Endometrial microvascular endothelial cells (primary cell): ENCODE data around the gene C20orf204. TPM values are rescaled to one million over a fixed set of nuclear protein-coding genes. Genes with fewer than 3 reads are reported as not detected.

Source experiments
- in situ Hi-C: cut with HindIII; loops from 2 replicates; pipeline ENCODE4 v1.10.0; 2017; ENCODE audit warnings: low sequenced_read_pairs, low pct_unique_long_range_greater_than_20kb; ENCODE audit errors: inconsistent ontology term
- total RNA-seq: library from RNA; depleted of rRNA; stranded (reverse); fragments of >200 nt; gene quantifications from one replicate; pipeline ENCODE4 v1.2.3, GENCODE V29; 2015; ENCODE audit errors: inconsistent ontology term

C20orf204 gene
- total RNA-seq, 1 donor from 2014 or later, result 0.93 TPM

GRCh38 chr20:64065974-64066343, 30.0 kb downstream of the C20orf204 start:
- in situ Hi-C loops, result no loop called here

- in situ Hi-C loops, result no loop called here
These were observed 31.1 kb downstream of the C20orf204 start for GRCh38 chr20:64067005-64067632.

DNA sequence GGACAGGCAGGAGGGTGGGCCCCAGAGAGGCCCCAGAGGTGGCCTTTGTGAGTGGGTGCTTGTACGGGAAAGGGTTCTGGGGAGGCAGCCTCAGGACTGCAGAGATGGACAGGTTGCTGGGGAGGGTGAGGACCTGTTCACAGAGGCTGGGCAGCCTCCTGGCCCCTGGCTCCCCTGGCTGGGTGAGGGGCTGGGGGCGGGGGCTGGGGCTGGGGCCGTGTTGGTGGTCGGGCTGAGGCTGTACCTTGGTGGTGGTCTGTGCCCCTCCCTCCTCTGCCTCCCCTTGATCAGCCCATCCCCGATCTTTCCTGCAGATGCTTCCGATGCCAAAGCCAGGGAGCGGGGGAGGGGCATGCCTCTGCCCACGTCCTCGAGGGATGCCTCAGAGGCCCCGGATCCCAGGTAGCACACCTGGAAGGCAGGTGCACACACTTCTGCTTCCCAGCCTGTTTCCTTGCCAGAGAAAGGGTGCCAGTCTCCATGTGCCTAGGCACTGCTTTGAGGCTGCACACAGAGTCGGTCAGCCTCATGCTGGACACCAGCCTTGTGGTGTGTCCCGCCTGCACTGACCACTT, 31.8 kb downstream of the C20orf204 start:
- in situ Hi-C loops, result no loop called here

- in situ Hi-C loops, result no loop called here
These were observed 32.6 kb downstream of the C20orf204 start for GRCh38 chr20:64068386-64069208.

- in situ Hi-C loops, result no loop called here
These were observed 33.2 kb downstream of the C20orf204 start for GRCh38 chr20:64069209-64069613.

GRCh38 chr20:64069614-64070243, 33.7 kb downstream of the C20orf204 start:
- in situ Hi-C loops, result no loop called here

DNA sequence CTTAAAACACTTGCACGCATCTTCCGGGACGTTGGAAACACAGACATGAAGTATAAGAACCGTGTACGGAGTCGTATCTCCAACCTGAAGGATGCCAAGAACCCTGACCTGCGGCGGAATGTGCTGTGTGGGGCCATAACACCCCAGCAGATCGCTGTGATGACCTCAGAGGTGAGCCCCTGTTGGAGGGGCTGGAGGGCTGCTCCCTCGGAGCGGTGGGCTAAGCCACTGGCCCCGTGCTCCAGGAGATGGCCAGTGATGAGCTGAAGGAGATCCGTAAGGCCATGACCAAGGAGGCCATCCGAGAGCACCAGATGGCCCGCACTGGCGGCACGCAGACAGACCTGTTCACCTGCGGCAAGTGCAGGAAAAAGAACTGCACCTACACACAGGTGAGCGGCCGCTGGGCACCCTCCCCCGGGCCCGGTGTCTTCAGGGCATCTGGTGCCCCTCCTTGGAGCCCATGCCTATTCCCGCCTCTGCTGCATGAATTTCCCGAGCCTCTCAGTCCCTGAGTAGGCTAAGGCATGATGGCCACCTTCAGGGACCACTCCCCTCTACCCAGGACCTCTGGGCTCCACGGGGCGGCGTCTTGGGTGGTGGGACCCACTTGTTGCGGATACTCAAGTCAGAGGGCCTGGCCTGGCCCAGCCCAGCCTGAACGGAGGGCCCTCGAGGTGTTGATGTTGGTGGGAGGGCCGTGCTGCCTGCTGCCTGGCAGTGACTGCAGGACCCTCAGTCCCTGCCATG, 34.4 kb downstream of the C20orf204 start:
- in situ Hi-C loops, result no loop called here

DNA sequence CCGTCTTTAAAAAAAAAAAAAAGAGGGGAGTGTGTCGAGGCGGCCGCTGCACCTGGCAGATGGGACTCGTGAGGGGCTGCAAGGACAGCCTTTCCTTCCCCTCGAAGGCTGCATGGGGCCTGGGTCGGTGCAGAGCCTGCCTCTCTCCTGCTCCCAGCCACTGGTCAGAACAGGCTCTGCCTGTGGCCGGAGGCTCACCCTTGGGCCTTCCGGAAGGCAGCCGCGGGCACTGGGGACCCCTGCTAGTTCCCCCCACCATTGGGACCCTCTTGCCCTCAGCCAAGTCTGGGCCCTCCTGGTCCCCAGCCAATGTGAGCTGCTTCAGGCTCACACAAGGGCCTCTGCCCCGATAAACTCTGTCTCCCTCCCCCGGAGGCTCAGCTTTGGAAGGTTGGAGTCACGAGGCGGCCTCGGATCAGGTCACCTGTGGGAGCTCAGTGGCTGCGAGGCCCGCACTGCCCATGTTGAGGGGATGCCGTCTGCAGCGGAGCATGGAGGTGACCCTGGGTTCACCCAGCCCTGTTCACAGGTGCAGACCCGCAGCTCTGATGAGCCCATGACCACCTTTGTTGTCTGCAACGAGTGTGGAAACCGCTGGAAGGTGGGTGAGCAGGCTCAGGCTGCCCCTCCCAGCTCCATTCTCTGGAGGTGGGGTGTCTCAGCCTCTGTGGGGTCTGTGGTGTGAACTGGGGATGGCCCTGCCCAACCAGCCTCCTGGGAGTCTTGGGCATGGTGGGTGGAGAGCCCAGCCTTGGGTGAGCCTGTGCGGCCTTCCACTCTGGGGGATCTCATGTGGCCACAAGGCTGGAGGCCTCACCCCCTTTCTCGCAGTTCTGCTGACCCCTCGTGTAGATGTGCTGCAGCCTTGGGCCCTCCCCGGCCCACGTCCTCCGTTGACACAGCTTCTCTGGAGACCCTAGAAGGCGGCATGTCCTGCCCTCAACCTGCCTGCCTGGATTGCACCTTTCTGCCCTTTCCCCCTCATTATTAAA, 35.7 kb downstream of the C20orf204 start:
- in situ Hi-C loops, result no loop called here

DNA sequence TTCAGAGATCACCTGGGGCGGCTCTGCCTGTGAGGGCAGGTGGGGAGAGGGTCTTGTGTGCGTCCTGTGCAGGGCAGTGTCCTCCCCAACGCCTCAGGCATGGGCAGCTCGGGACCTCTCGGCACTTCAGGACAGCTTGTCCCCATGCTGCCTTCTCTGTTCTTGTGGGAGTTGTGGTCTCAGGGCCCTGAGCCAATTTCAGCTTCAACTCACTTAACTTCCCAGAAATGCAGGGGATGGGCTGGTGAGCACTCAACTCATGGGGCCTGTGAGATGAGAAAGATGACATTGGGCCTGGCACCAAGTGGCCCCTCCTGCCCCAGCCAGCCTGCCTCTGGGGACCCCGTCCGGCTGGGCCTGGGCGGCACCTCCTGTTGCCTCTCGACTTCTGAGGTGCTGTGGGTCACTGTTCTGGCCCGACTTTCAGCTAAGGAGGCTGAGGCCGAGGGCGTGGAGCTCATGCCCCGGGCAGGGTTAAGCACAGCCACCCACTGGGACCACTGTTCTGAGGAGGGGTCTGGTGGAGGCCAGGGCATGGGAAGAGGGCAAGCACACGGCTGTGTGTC, 36.6 kb downstream of the C20orf204 start:
- in situ Hi-C loops, result no loop called here

- in situ Hi-C loops, result no loop called here
These were observed 37.6 kb downstream of the C20orf204 start for GRCh38 chr20:64073476-64074183.

GRCh38 chr20:64074184-64074789, 38.3 kb downstream of the C20orf204 start:
- in situ Hi-C loops, result no loop called here

DNA sequence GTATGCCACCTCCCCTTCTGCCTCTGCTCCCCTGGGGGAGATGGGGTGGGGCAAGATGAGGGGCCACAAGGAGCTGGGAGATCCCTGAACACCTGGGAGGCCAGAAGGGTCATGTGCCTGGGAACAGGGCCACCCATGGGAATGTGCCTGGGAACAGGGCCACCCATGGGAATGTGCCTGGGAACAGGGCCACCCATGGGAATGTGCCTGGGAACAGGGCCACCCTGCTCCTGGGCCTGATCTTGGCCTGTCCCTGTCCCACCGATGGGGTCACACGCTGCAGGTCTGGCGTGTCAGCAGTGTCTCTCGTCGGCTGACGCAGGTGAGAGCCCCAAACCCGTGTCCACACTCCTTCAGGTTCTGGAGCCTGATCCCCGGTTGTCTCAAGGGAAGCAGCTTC, 39.0 kb downstream of the C20orf204 start:
- in situ Hi-C loops, result no loop called here

DNA sequence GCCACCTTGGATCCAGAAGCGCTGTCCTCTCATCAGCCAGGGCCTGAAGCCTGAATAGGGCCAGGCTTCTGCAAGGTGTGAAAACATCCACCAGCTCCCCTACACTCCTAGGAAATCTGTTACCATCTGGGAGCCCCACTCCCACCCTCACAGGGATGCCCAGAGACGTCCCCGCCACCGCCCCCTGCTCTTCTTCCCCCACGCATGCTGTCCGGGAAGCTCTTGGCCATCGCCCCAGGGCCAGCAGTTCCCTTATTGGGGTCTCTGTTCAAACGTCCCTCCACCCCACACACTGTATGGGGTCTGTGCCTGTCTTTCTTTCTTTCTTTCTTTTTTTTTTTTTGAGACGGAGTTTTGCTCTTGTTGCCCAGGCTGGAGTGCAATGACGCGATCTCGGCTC, 39.6 kb downstream of the C20orf204 start:
- in situ Hi-C loops, result no loop called here

- in situ Hi-C loops, result no loop called here
These were observed 40.3 kb downstream of the C20orf204 start for GRCh38 chr20:64076061-64076997.

DNA sequence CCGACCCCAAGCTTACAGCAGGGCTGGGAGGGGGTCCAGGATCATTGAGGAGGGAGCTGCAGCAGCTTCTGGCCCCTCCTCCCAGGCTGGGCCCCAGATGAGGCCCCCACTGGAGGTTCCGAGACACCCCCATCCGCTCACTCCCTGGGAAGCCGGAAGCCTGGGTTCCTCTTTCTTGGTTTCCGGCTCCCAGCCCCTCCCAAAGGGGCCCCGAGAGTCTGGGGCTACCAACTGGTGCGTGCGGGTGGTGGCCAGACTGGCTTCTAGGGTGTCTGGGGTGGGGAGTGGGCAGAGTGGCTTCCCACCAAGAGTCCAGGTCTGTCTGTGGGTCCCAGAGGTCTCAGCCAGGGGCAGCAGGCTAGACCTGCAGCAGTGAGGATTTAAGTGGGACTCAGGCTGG, 41.1 kb downstream of the C20orf204 start:
- in situ Hi-C loops, result no loop called here

DNA sequence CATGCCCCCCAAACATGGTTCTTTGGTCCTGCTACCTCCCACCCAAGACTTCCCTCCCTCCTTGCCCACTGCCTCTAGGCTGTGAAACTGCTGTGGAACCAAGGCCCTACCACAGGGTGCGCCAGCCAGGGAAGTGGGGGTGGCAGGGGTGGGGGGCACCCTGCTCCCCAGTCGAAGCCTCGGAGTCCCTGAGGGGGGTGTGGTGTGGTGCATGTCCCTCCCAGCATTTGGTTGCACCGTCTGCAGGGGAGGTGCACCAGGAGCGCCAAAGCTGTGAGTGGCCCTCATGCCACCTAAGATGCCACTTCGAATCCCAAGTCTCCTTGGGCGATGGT, 41.5 kb downstream of the C20orf204 start:
- in situ Hi-C loops, result no loop called here
